A549 (cell line): Measurements from ENCODE around the gene REV1. TPM values are rescaled to one million over a fixed set of nuclear protein-coding genes. Genes with fewer than 3 reads are reported as not detected.

Source experiments
- ATAC-seq, 2 experiments: fragments of 200-7000 bp in 1 of 2; fragments of >200 bp in 1 of 2; cut with Nextera tagmentation in 1 of 2; cut with Tn5 transposase in 1 of 2; 3 replicates each; pipeline versions ENCODE4 v1.8.0 to v1.9.1; 2018 to 2020; ENCODE audit warnings: mild to moderate bottlenecking in 1 of 2, moderate library complexity in 1 of 2
- CTCF ChIA-PET: fragments of 300-600 bp; sonication (Branson Sonifier 250); formaldehyde crosslinking; extraction: SDS; loops from one replicate; lab custom pipeline; 2021; ENCODE audit warnings: antibody characterized with exemption, inconsistent platforms; lab: Yijun Ruan, JAX
- POLR2A ChIA-PET: fragments of 350-600 bp; formaldehyde crosslinking; extraction: SDS; loops from one replicate; lab custom pipeline; 2021; ENCODE audit warnings: antibody characterized with exemption, inconsistent platforms; lab: Yijun Ruan, JAX
- DNase-seq, 2 experiments: peaks; one replicate each; pipeline versions ENCODE4 v3.0.0 to v3.0.0-alpha.2; 2011 to 2016; ENCODE audit warnings: low read depth in 1 of 2, low spot score in 1 of 2
- FAIRE-seq: peaks from 2 replicates; lab custom pipeline; 2011; peaks lifted over from hg19 to GRCh38; lab: Jason Lieb, UNC
- H3K27ac ChIP-seq, 2 experiments: fragments of >200 bp; sonication (Bioruptor Twin); formaldehyde crosslinking; 3 replicates each; pipeline ENCODE4 v1.5.1; 2016 to 2017
- H3K4me1 ChIP-seq: fragments of >200 bp; sonication (Bioruptor Twin); formaldehyde crosslinking; 3 replicates; pipeline ENCODE4 v1.6.1; 2016
- H3K4me2 ChIP-seq: fragments of >200 bp; sonication (Bioruptor Twin); formaldehyde crosslinking; 3 replicates; pipeline ENCODE4 v1.6.1; 2016
- H3K4me3 ChIP-seq: fragments of >200 bp; sonication (Bioruptor Twin); formaldehyde crosslinking; 3 replicates; pipeline ENCODE4 v1.5.1; 2016
- H3K9me3 ChIP-seq: fragments of >200 bp; sonication (Bioruptor Twin); formaldehyde crosslinking; 3 replicates; pipeline ENCODE4 v1.6.1; 2016
- BHLHE40 ChIP-seq: IDR thresholded peaks from 2 replicates; pipeline ENCODE4 v1.6.1; 2012; ENCODE audit warnings: low read depth, low read length, inconsistent platforms
- CBX2 ChIP-seq: fragments of 200-600 bp; sonication (generic); IDR thresholded peaks from 2 replicates; pipeline ENCODE4 v1.6.1; 2016; ENCODE audit warnings: low read depth, mild to moderate bottlenecking, borderline replicate concordance
- CBX8 ChIP-seq: fragments of 200-600 bp; sonication (generic); IDR thresholded peaks from 2 replicates; pipeline ENCODE4 v1.6.1; 2016
- CTCF ChIP-seq: fragments of >200 bp; sonication (Bioruptor Twin); formaldehyde crosslinking; IDR thresholded peaks from 3 replicates; pipeline ENCODE4 v1.5.1; 2016
- EHMT2 ChIP-seq: fragments of 200-600 bp; sonication (generic); IDR thresholded peaks from 2 replicates; pipeline ENCODE4 v1.6.1; 2016; ENCODE audit warnings: antibody characterized with exemption, low read depth, mild to moderate bottlenecking, moderate library complexity
- ESRRA ChIP-seq: fragments of 150-350 bp; IDR thresholded peaks from 2 replicates; pipeline ENCODE4 v1.6.1; 2014; ENCODE audit warnings: mild to moderate bottlenecking, low read length, borderline replicate concordance
- FOSL2 ChIP-seq, 2 experiments: fragments of 450-650 bp in 1 of 2; fragments of >200 bp in 1 of 2; sonication (Bioruptor Twin) in 1 of 2; formaldehyde crosslinking; IDR thresholded peaks; 2 replicates each; pipeline versions ENCODE4 v1.5.0 to v1.6.1; 2016 to 2020; ENCODE audit warnings: mild to moderate bottlenecking in 1 of 2, moderate library complexity in 1 of 2
- FOXS1 ChIP-seq: fragments of 250-450 bp; sonication (Bioruptor Pico); IDR thresholded peaks from 2 replicates; pipeline ENCODE4 v1.5.0; 2020; ENCODE audit warnings: mild to moderate bottlenecking, moderate library complexity
- GATA3 ChIP-seq: IDR thresholded peaks from 2 replicates; pipeline ENCODE4 v1.6.1; 2012; ENCODE audit warnings: borderline replicate concordance
- HEYL ChIP-seq: fragments of 250-450 bp; sonication (Bioruptor Pico); IDR thresholded peaks from 2 replicates; pipeline ENCODE4 v1.8.0; 2021; ENCODE audit warnings: mild to moderate bottlenecking, moderate library complexity
- HOXA7 ChIP-seq: fragments of 250-450 bp; sonication (Bioruptor Pico); IDR thresholded peaks from 2 replicates; pipeline ENCODE4 v1.5.0; 2020; ENCODE audit warnings: mild to moderate bottlenecking, moderate library complexity
- HOXB13 ChIP-seq: fragments of 250-450 bp; sonication (Bioruptor Pico); IDR thresholded peaks from 2 replicates; pipeline ENCODE4 v1.5.0; 2020; ENCODE audit warnings: low read depth, mild to moderate bottlenecking, moderate library complexity
- MAFK ChIP-seq: fragments of 450-650 bp; IDR thresholded peaks from 2 replicates; pipeline ENCODE4 v1.6.1; 2014; ENCODE audit not compliant: partially characterized antibody
- NFE2L2 ChIP-seq: fragments of 150-350 bp; conservative IDR thresholded peaks from 2 replicates; pipeline ENCODE4 v1.6.1; 2014; ENCODE audit warnings: low read length
- NPAS2 ChIP-seq: fragments of 250-450 bp; sonication (Bioruptor Pico); IDR thresholded peaks from 2 replicates; pipeline ENCODE4 v1.8.0; 2022; ENCODE audit warnings: mild to moderate bottlenecking, moderate library complexity, borderline replicate concordance
- RAD21 ChIP-seq, 2 experiments: fragments of >200 bp in 1 of 2; sonication (Bioruptor Twin) in 1 of 2; formaldehyde crosslinking in 1 of 2; IDR thresholded peaks in 1 of 2; conservative IDR thresholded peaks in 1 of 2; 2 replicates in 1 of 2; 3 replicates in 1 of 2; pipeline ENCODE4 v1.6.1; 2012 to 2018; ENCODE audit warnings: inconsistent platforms in 1 of 2
- RARB ChIP-seq: fragments of 250-450 bp; sonication (Bioruptor Pico); IDR thresholded peaks from 2 replicates; pipeline ENCODE4 v1.8.0; 2021; ENCODE audit warnings: mild to moderate bottlenecking, moderate library complexity
- RFX5 ChIP-seq: fragments of 450-650 bp; IDR thresholded peaks from 2 replicates; pipeline ENCODE4 v1.7.1; 2014; ENCODE audit warnings: antibody characterized with exemption, mild to moderate bottlenecking, moderate library complexity
- SMC3 ChIP-seq: fragments of >200 bp; sonication (Bioruptor Twin); formaldehyde crosslinking; IDR thresholded peaks from 3 replicates; pipeline ENCODE4 v1.6.1; 2018; ENCODE audit warnings: inconsistent platforms
- TFCP2L1 ChIP-seq: fragments of 250-450 bp; sonication (Bioruptor Pico); IDR thresholded peaks from 2 replicates; pipeline ENCODE4 v1.5.0; 2021; ENCODE audit warnings: mild to moderate bottlenecking
- ZC3H11A ChIP-seq: fragments of 450-650 bp; IDR thresholded peaks from 2 replicates; pipeline ENCODE4 v1.6.1; 2014; ENCODE audit warnings: antibody characterized with exemption, mild to moderate bottlenecking
- ZFP36 ChIP-seq: fragments of 450-650 bp; IDR thresholded peaks from 2 replicates; pipeline ENCODE4 v1.6.1; 2014; ENCODE audit warnings: borderline replicate concordance; ENCODE audit not compliant: partially characterized antibody
- ZSCAN20 ChIP-seq: fragments of 250-450 bp; sonication (Bioruptor Pico); IDR thresholded peaks from 2 replicates; pipeline ENCODE4 v1.8.0; 2022; ENCODE audit warnings: mild to moderate bottlenecking, moderate library complexity
- WGBS: methylation state at CpG from one replicate; pipeline ENCODE4 v1.1.6; 2017; ENCODE audit errors: missing lambda C conversion rate; 5-methylcytosine and 5-hydroxymethylcytosine counted together
- polyA plus RNA-seq, 4 experiments: library from polyadenylated mRNA; depleted of rRNA in 3 of 4; stranded (reverse); fragments of >200 nt; fragmentation: RNase III in 1 of 4; extraction: RNeasy Plus Mini Kit Qiagen cat#74134 plus additional on column Dnase treatment in 1 of 4; gene quantifications; 2 replicates in 3 of 4; 3 replicates in 1 of 4; pipeline ENCODE4 v1.2.3, GENCODE V29; 2011 to 2017
- TF ChIP-seq, protein P1 (sequence below): fragments of >200 bp; sonication (Bioruptor Twin); formaldehyde crosslinking; IDR thresholded peaks from 3 replicates; pipeline ENCODE4 v1.6.1; 2016

The REV1 gene
- polyA plus RNA-seq, 2 of the 4 experiments (the other 2 are of a cell fraction) = 12.8 to 36.2 TPM

DNA sequence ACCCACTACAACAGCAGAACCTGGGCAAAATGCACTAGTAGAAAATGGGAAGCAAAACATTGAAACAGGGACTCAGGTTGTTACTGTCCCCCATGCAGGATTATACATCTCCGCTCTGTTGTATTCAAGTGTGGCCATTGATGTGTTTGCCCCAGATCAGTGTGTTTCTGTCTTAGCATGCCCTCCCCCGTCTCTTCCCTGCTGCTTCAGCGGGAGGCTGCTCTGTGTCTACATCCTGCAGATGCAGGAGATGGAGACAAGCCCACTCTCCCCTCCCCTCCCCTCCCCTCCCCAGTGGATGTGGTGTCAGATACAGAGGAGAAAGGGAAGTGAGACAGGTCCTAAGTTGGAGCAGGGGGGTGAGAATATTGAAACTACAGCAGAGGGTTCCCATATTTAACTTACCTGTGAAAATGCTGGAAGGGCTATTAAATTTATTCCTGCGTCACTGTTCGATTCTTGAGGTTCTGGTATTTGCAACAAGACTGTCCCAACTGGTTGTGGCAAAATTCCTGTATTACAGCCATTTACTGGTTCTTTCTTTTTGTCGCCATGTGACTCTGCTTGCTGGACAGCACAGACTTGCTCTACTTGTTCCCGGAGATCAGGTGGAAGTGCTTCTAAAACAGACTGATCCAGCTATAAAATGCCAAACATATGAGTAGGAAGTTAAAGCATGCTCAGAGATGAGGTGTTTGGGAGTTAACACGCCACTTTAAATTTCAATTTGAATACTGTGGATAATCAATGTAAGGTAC is 85.6 kb downstream of the REV1 start:
- ATAC-seq (no peak; a peak in 2 of 6 replicates), DNase-seq (no peak), FAIRE-seq (no peak)
- Histone ChIP-seq H3K4me3 (no peak overlapping the region), H3K4me2 (no peak overlapping the region), H3K27ac (no peak overlapping the region), H3K4me1 (peaks cover 9% of the 10 kb centered on the region; the same call in 1 of the 3 replicates), H3K9me3 (no peaks in the 10 kb centered on the region)
- ChIA-PET CTCF (no interaction called here), POLR2A (interaction anchor here (1.0 kb wide), 2 partner anchors 9 to 86 kb away, joined by 3 read pairs; partner anchors contain the start of gene REV1)
- TF ChIP-seq SMC3 (no peak), HEYL (CRISPR knock-in tag) (no peak), FOSL2 (IDR thresholded peaks at IDR 0.05) (no peak), FOSL2 (CRISPR knock-in tag; IDR thresholded peaks at IDR 0.05) (no peak), ZC3H11A (no peak), ZFP36 (no peak), RFX5 (no peak), CBX2 (no peak), FOXS1 (CRISPR knock-in tag) (no peak), RAD21 (conservative IDR thresholded peaks at IDR 0.05 in 1 of 2, IDR thresholded peaks at IDR 0.05 in 1 of 2) (no peak), NPAS2 (CRISPR knock-in tag) (no peak), GATA3 (no peak), TFCP2L1 (CRISPR knock-in tag) (no peak), ESRRA (no peak), HOXB13 (CRISPR knock-in tag) (no peak)
- WGBS = 92% methylated on average over 8 of the region's 8 CpGs

- Histone ChIP-seq H3K4me2 (no peak overlapping the region), H3K4me1 (peaks cover 9% of the 10 kb centered on the region; the same call in 1 of the 3 replicates), H3K9me3 (no peaks in the 10 kb centered on the region), H3K4me3 (no peak overlapping the region), H3K27ac (no peak overlapping the region)
- POLR2A ChIA-PET = interaction anchor here (1.0 kb wide), 1 partner anchor 87 kb away, joined by 3 read pairs; the partner anchor contains the start of gene REV1
- WGBS = 76% methylated on average over 4 of the region's 4 CpGs
- TF ChIP-seq EHMT2 (no peak), GATA3 (no peak), SMC3 (no peak), ZSCAN20 (CRISPR knock-in tag) (no peak), RARB (no peak), BHLHE40 (no peak), FOSL2 (IDR thresholded peaks at IDR 0.05) (no peak), FOSL2 (CRISPR knock-in tag; IDR thresholded peaks at IDR 0.05) (no peak), CTCF (no peak), MAFK (no peak), HOXA7 (CRISPR knock-in tag) (no peak), NFE2L2 (no peak), CBX8 (no peak)
- TF ChIP-seq, protein P1, sequence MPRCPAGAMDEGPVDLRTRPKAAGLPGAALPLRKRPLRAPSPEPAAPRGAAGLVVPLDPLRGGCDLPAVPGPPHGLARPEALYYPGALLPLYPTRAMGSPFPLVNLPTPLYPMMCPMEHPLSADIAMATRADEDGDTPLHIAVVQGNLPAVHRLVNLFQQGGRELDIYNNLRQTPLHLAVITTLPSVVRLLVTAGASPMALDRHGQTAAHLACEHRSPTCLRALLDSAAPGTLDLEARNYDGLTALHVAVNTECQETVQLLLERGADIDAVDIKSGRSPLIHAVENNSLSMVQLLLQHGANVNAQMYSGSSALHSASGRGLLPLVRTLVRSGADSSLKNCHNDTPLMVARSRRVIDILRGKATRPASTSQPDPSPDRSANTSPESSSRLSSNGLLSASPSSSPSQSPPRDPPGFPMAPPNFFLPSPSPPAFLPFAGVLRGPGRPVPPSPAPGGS = no peak
- CTCF ChIA-PET = interaction anchor here (0.6 kb wide), 1 partner anchor 51 kb away, joined by 3 read pairs; no protein-coding TSS in a partner anchor
- DNase-seq = peak; percentile 3 to 13
- ATAC-seq = peak; percentile 53 to 58; a peak in 3 of 6 replicates
- no peak for FAIRE-seq
Measured at GRCh38 chr2:99403524-99403923, 86.3 kb downstream of the REV1 start.
